B cell (primary cell): ENCODE results near the gene CCDC17. TPM values are rescaled to one million over a fixed set of nuclear protein-coding genes. Genes with fewer than 3 reads are reported as not detected.

Source experiments
- ATAC-seq: fragments of 200-7000 bp; cut with Tn5 transposase; one replicate; pipeline ENCODE4 v1.10.0; 2021; ENCODE audit warnings: low read depth, mild to moderate bottlenecking, moderate number of reproducible peaks, moderate library complexity
- CTCF ChIA-PET: fragments of 350-600 bp; sonication (Branson Sonifier 250); formaldehyde crosslinking; loops from one replicate; lab custom pipeline; 2021; ENCODE audit warnings: antibody characterized with exemption, inconsistent platforms; lab: Charles Lee
- POLR2A ChIA-PET: fragments of 350-600 bp; sonication (Branson Sonifier 250); formaldehyde crosslinking; loops from one replicate; lab custom pipeline; 2021; ENCODE audit warnings: antibody characterized with exemption; lab: Charles Lee
- DNase-seq: peaks from one replicate; pipeline ENCODE4 v3.0.0; 2013
- H2AFZ ChIP-seq: 2 replicates; pipeline ENCODE4 v1.6.1; 2012; ENCODE audit warnings: mild to moderate bottlenecking, low read depth, low read length; ENCODE audit not compliant: insufficient read depth, poor library complexity, severe bottlenecking
- H3K27ac ChIP-seq, 2 donors: 1 replicate in 1 of 2; 2 replicates in 1 of 2; pipeline ENCODE4 v1.5.1; 2012 to 2013; ENCODE audit warnings: low read length in 2 of 2, mild to moderate bottlenecking in 2 of 2, moderate library complexity in 1 of 2
- H3K27me3 ChIP-seq, 4 experiments: fragments of 200-600 bp in 1 of 4; sonication (generic) in 1 of 4; replicated peaks in 1 of 4; 1 replicate in 2 of 4; 2 replicates in 2 of 4; pipeline versions ENCODE4 v1.6.1 to v1.7.0; 2013 to 2016; ENCODE audit warnings: low read length in 3 of 4, mild to moderate bottlenecking in 2 of 4, mixed read lengths in 1 of 4, moderate library complexity in 1 of 4; ENCODE audit not compliant: insufficient read depth in 4 of 4, control insufficient read depth in 3 of 4; ENCODE audit errors: control extremely low read depth in 1 of 4
- H3K36me3 ChIP-seq, 2 experiments: replicated peaks in 1 of 2; 1 replicate in 1 of 2; 2 replicates in 1 of 2; pipeline versions ENCODE4 v1.6.1 to v1.7.1; 2013; ENCODE audit warnings: low read length in 1 of 2; ENCODE audit not compliant: insufficient read depth in 2 of 2, control insufficient read depth in 1 of 2; ENCODE audit errors: control extremely low read depth in 1 of 2, extremely low read depth in 1 of 2
- H3K4me1 ChIP-seq, 2 donors: fragments of 200-600 bp in 1 of 2; sonication (generic) in 1 of 2; 1 replicate in 1 of 2; 2 replicates in 1 of 2; pipeline versions ENCODE4 v1.5.1 to v1.6.1; 2013 to 2017; ENCODE audit warnings: low read length in 2 of 2; ENCODE audit not compliant: control insufficient read depth in 2 of 2, insufficient read depth in 2 of 2
- H3K4me2 ChIP-seq: replicated peaks from 2 replicates; pipeline ENCODE3; 2012; ENCODE audit warnings: mild to moderate bottlenecking, low read depth, low read length; ENCODE audit not compliant: poor library complexity, severe bottlenecking
- H3K4me3 ChIP-seq, 5 experiments: fragments of 200-600 bp in 1 of 5; sonication (generic) in 1 of 5; 1 replicate in 3 of 5; 2 replicates in 2 of 5; pipeline versions ENCODE4 v1.5.1 to v1.7.0; 2011 to 2016; ENCODE audit warnings: low read length in 4 of 5, mild to moderate bottlenecking in 4 of 5, low read depth in 2 of 5, control low read depth in 1 of 5, moderate library complexity in 1 of 5; ENCODE audit not compliant: insufficient read depth in 1 of 5; ENCODE audit errors: control extremely low read depth in 1 of 5, extremely low read depth in 1 of 5
- H3K79me2 ChIP-seq: fragments of 200-600 bp; sonication (generic); one replicate; pipeline ENCODE4 v1.6.0; 2016; ENCODE audit warnings: low read length; ENCODE audit not compliant: control insufficient read depth, insufficient read depth
- H3K9ac ChIP-seq: fragments of 200-600 bp; sonication (generic); 2 replicates; pipeline ENCODE4 v1.6.1; 2017; ENCODE audit warnings: mild to moderate bottlenecking, low read length, moderate library complexity
- H3K9me3 ChIP-seq, 3 donors: one replicate each; pipeline versions ENCODE4 v1.6.1 to v1.7.1; 2013; ENCODE audit warnings: low read length in 2 of 3; ENCODE audit not compliant: control insufficient read depth in 2 of 3, insufficient read depth in 1 of 3; ENCODE audit errors: control extremely low read depth in 1 of 3
- H4K20me1 ChIP-seq: 2 replicates; pipeline ENCODE4 v1.6.0; 2012; ENCODE audit warnings: mild to moderate bottlenecking, low read length; ENCODE audit not compliant: insufficient read depth, control insufficient read depth, poor library complexity, severe bottlenecking
- H3K27ac Mint-ChIP-seq: one replicate; pipeline ENCODE4 v1.8.0; 2021; ENCODE audit warnings: mixed read lengths
- H3K27me3 Mint-ChIP-seq: one replicate; pipeline ENCODE4 v1.8.0; 2021; ENCODE audit warnings: mixed read lengths
- H3K4me1 Mint-ChIP-seq: one replicate; pipeline ENCODE4 v1.8.0; 2021; ENCODE audit warnings: mixed read lengths
- H3K4me3 Mint-ChIP-seq: one replicate; pipeline ENCODE4 v1.8.0; 2021; ENCODE audit warnings: mixed read lengths
- H3K9me3 Mint-ChIP-seq: one replicate; pipeline ENCODE4 v1.8.0; 2022; ENCODE audit warnings: mixed read lengths; ENCODE audit not compliant: insufficient read depth
- EZH2 ChIP-seq: IDR thresholded peaks from 2 replicates; pipeline ENCODE4 v1.6.1; 2012; ENCODE audit warnings: borderline replicate concordance, low read depth, mild to moderate bottlenecking, moderate library complexity, low read length; ENCODE audit not compliant: insufficient read depth, poor library complexity, severe bottlenecking
- WGBS: methylation state at CpG from one replicate; pipeline ENCODE4 v1.1.5; 2013; ENCODE audit warnings: missing lambda C conversion rate; ENCODE audit not compliant: insufficient coverage; 5-methylcytosine and 5-hydroxymethylcytosine counted together
- intact Hi-C: fragments of 100-400 bp; cut with micrococcal nuclease; formaldehyde crosslinking; loops from one replicate; pipeline ENCODE4 v1.10.0; 2022
- polyA plus RNA-seq: library from polyadenylated mRNA; depleted of rRNA; stranded (reverse); fragments of >200 nt; gene quantifications from 2 replicates; pipeline ENCODE4 v1.2.3, GENCODE V29; 2012
- total RNA-seq, 2 donors: library from RNA; stranded (reverse); fragments of 120-200 nt in 1 of 2; gene quantifications; 1 replicate in 1 of 2; 2 replicates in 1 of 2; pipeline versions ENCODE4 v1.2.3 to v1.2.4, GENCODE V29; 2013 to 2022
- TF ChIP-seq, protein P1 (sequence below): fragments of 200-600 bp; IDR thresholded peaks from one replicate; pipeline ENCODE4 v1.8.0; 2022; ENCODE audit warnings: antibody characterized with exemption, mild to moderate bottlenecking

Gene CCDC17
- total and polyA plus RNA-seq, 2 donors (not counting 1 experiment from before 2014, with no cell fraction given): 2.9 to 8.2 TPM

DNA sequence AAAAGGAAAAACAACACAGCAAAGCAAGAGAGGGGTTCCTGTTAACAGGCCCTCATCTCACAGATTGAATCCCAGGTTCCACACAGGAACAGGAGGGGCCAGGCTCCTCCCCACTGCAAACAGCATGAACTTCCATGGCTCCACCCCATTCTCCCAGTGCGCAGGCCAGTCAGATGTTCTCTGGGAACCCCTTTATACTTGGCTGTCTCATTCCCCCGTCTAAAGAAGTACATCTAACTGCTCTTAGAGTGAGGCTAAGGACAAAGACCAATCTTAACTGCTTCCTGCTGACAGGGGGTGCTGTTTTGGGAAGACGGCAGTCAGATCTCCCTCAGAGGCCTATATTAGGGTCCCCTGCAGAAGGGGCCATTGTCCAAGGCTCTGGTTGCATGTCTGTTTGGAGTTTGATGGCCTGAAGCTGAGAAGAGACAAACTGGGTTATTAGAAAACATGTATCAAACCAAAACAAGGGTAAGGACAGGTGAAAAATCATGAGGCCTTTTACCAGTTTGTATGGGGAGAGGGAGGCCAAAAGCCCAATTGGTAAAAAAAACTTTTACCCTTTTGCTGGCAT lies 50.5 kb downstream of the CCDC17 start:
- ATAC-seq: no peak
- intact Hi-C loops: no loop called here
- ChIA-PET POLR2A (no interaction called here), CTCF (interaction anchor here (13.3 kb wide), 1 partner anchor 64 kb away, joined by 351 read pairs; no protein-coding TSS in a partner anchor)
- no peak overlapping the region for H3K27ac Mint-ChIP-seq
- Histone ChIP-seq H3K9ac (no peak overlapping the region), H3K36me3 (peaks cover 0 to 22% of the 10 kb centered on the region in 2 experiments), H3K79me2 (no peaks in the 10 kb centered on the region), H3K4me3 (no peak overlapping the region), H2AFZ (no peak overlapping the region), H3K9me3 (no peaks in the 10 kb centered on the region), H3K27ac (no peak overlapping the region), H3K27me3 (no peaks in the 10 kb centered on the region), H3K4me2 (no peak overlapping the region), H4K20me1 (no peaks in the 10 kb centered on the region), H3K4me1 (no peaks in the 10 kb centered on the region)
- 83% methylated on average over 2 of the region's 3 CpGs for WGBS
- TF ChIP-seq EZH2: no peak
- TF ChIP-seq, protein P1, sequence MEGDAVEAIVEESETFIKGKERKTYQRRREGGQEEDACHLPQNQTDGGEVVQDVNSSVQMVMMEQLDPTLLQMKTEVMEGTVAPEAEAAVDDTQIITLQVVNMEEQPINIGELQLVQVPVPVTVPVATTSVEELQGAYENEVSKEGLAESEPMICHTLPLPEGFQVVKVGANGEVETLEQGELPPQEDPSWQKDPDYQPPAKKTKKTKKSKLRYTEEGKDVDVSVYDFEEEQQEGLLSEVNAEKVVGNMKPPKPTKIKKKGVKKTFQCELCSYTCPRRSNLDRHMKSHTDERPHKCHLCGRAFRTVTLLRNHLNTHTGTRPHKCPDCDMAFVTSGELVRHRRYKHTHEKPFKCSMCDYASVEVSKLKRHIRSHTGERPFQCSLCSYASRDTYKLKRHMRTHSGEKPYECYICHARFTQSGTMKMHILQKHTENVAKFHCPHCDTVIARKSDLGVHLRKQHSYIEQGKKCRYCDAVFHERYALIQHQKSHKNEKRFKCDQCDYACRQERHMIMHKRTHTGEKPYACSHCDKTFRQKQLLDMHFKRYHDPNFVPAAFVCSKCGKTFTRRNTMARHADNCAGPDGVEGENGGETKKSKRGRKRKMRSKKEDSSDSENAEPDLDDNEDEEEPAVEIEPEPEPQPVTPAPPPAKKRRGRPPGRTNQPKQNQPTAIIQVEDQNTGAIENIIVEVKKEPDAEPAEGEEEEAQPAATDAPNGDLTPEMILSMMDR: no peak
- no peak overlapping the region for H3K4me3 Mint-ChIP-seq
- DNase-seq: no peak
- H3K4me1 Mint-ChIP-seq: peaks cover 2% of the 10 kb centered on the region
- H3K9me3 Mint-ChIP-seq: no peaks in the 10 kb centered on the region
- no peaks in the 10 kb centered on the region for H3K27me3 Mint-ChIP-seq

DNA sequence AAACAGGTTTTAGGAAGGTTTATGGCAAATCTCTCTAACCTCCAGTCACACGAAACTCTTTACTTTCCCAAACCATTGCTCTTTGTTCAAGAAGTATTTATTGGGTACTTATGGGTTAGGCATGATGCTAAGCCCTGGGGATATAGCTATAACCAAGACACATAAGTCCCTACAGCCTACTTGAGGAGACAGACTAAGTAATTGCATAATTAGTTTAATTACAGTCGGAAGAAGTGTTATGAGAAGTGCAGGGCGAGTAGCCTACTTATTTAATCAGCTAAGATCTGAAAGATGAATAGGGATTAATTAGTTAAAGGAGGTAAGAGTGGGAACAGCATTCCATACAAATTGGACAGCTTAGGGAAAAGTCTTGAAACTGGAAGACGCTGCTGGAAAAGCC lies 53.2 kb downstream of the CCDC17 start:
- Mint-ChIP-seq H3K27ac (no peak overlapping the region), H3K4me1 (peaks cover 2% of the 10 kb centered on the region), H3K4me3 (no peak overlapping the region), H3K27me3 (no peaks in the 10 kb centered on the region), H3K9me3 (no peaks in the 10 kb centered on the region)
- peaks cover 3% of the 10 kb centered on the region for H3K79me2 ChIP-seq
- 92% methylated on average over 3 of the region's 4 CpGs for WGBS
- peaks cover 0 to 43% of the 10 kb centered on the region in 2 experiments for H3K36me3 ChIP-seq
- H3K27ac ChIP-seq: no peak overlapping the region
- no peaks in the 10 kb centered on the region for H3K9me3 ChIP-seq
- no peak for DNase-seq
- no peak for TF ChIP-seq EZH2
- TF ChIP-seq, protein P1: no peak
- intact Hi-C loops: loop anchor here (1.0 to 2.0 kb wide), 5 partner anchors 12 to 210 kb away; partner anchors contain the start of genes AKR1A1 and PRDX1
- CTCF ChIA-PET: interaction anchor here (0.9 to 13.3 kb wide), 25 partner anchors 9 to 559 kb away, joined by 3 to 351 read pairs (median 5); partner anchors contain the start of genes AKR1A1, CCDC163, GPBP1L1 and MMACHC
- no peaks in the 10 kb centered on the region for H4K20me1 ChIP-seq
- POLR2A ChIA-PET: interaction anchor here (0.6 to 3.3 kb wide), 3 partner anchors 49 to 835 kb away, joined by 3 to 14 read pairs (median 3); partner anchors contain the start of gene PRDX1
- H3K4me3 ChIP-seq: no peak overlapping the region
- no peak overlapping the region for H3K9ac ChIP-seq
- no peaks in the 10 kb centered on the region for H3K27me3 ChIP-seq
- ATAC-seq: no peak
- no peak overlapping the region for H2AFZ ChIP-seq
- H3K4me1 ChIP-seq: no peaks in the 10 kb centered on the region
- no peak overlapping the region for H3K4me2 ChIP-seq
